ENCODE results near the gene CABLES2.

The CABLES2 gene, protein sequence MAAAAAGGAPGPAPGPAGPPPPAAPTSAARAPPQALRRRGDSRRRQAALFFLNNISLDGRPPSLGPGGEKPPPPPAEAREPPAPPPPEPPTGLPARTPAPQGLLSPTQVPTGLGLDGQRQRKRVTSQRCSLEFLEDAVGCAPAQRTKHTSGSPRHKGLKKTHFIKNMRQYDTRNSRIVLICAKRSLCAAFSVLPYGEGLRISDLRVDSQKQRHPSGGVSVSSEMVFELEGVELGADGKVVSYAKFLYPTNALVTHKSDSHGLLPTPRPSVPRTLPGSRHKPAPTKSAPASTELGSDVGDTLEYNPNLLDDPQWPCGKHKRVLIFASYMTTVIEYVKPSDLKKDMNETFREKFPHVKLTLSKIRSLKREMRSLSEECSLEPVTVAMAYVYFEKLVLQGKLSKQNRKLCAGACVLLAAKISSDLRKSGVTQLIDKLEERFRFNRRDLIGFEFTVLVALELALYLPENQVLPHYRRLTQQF

DNA sequence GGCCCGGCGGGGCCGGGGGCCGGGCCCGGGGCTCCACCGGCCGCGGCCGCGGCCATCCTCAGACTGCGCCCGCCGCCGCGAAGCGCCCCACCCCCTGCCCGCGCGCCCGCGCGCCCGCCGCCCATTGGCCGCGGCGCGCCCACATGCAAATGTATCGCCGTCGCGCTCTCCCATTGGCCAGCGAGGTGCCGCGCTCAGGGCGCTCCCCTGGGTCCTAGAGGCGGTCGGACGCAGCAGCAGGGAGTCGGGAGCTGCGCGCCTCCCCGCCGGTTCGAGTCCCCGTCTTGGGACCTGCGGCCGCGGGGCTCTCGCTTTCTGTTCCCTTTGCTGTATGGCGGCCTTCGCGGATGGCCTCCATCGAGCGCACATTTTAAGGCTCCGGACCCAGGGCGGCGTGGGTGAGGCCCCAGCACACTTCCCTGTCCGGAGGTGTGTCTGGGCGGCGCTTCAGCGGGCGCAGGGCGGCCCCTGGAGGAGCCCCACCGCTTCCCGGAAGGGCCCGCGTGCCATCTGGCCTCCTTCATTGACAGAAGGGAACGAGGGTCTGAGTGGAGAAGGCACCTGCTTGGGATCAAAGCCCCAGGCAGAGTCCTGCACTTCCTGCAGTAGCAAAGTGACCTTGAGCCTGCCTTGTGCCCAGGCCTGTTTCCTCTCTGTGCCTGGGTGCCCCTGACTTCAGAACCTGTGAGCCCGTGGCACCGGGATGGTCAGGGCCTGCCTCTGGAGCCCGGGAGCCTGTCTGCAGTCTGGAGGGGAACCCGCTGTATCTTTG lies at the start of gene CABLES2:
TSS of gene CABLES2 (minus strand) at position 65 of the 772 bp plus-strand sequence. CDS start at position 56, 9 bp downstream.
- peak; percentile 95 for DNase-seq

DNA sequence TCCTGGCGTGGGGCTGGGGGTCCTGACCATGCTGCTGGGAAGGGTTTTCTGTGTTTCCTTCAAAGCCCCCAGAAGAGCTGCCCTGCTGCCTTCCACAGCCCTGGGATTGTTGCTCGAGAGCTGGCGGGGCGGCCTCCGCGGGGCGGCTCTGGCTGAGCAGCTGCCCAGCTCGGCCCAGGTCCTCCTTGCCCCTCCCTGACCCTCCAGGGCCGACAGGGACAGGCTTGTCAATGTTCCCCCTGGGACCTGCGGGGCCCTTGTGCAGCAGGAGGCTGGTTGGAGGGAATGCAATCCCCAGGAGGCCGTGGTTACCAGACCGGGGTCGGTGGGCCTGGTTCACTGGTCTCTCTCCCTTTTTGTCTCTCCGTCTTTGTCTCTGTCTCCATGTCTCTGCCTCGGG lies 48.8 kb upstream of the CABLES2 start:
- no peak for DNase-seq

DNA sequence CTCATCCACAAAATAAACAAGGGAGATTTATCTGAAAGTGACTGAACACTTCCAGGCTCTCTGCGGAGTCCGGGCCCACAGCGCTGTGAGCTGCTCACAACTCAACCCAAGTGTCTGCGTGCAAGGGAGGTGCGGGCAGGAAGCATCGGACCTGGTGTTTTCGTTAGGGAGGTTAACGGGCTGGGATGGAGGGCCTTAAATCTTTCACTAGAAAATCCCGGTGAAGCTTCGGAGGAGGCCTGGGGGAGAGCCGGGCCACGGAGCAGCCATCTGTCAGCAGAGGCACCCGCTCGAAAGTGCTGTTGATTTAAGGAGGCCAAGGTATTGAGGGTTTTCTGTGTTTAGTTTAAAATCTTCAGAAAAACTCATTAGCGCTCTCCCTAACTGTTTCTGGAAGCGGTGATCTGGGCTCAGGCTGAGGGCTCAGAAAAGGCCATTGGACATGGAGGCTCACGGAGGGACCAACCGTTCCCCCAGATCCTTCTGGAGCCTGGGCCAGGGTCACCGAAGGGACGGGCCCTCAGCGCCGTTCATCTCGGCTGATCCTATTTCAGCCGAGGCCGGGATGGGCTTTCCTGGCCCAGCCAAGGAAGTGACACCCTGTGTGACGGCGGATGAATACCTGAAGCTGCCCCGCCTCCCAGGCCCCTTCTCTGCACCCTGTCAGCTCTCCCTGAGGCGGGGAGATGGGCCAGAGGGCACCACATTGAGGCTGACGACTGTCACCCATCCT lies 48.0 kb upstream of the CABLES2 start:
- no peak for DNase-seq

DNA sequence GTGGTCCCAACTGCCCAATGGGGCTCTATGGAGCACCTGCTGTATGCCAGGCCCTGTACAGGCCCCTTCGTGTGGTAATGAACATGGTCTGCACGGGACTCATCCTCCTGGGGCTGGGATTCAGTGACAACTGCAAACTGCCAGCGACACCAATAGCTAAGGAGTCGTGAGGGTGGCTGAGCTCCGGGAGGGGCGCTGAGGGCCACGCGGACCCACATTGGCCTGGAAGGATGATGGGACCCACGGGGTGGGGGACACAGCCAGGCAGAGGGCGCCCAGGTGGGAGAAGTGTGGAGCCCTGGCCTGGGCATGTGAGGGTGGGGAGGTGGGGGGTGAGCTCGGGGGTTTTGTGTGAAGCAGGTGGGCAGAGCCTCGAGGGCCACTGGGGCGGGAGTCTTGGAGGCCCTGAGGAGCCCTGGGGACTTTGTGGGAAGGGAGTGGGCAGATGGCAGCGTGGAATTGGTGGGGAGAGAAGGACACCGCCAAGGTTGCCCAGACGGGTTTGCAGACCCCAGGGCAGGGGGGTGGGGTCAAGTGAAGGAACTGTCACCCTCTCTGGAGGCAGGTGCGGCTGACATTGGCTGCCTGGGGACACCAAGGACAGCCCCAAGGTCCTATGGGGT lies 46.2 kb upstream of the CABLES2 start:
- DNase-seq = no peak

DNA sequence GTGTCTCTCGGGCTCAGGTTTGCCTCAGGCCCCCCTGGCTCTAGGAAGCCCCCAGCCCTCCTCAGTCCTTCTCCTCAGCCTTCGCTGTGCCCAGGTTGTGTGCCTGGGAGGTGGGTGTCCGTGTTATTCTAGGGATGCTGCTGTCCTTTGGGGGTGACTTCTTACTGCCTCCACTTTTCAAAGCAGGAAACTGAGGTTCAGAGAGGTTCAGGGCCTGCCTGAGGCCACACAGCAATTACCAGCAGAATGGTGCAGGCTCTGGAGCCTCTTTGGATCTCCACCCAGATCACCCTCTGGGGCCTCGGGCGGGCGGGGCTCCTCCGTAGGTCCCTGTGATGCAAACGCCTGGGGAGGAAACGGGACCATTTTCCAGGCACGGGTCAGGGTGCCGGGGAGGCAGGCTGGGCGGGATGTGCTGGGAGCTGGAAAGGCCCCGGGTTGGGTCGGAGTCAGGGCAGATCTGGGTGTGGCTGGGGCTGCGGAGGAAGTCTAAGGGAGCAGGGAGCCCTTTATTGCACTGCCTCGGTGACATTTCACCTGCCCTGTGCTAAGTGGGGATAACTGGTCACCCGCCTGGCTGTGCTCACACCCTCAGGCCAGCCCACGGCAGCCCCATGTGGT lies 45.5 kb upstream of the CABLES2 start:
- no peak for DNase-seq

DNA sequence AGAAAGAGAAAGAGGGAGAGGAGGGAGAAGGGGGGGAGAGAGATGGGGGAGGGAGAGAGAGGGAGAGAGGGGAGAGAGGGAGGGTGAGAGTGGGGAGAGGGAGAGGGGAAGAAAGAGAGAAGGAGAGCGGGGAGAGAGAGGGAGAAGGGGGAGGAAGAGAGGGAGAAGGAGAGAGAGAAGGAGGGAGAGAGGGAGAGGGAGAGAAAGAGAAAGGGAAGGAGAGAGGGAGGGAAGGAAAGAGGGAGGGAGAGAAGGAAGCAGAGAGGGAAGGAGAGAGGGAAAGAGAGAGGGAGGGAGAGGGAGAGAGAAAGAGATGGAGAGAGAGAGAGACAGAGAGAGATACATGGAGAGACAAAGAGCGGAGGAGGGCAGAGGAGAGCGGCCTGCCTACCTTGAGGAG lies 44.9 kb upstream of the CABLES2 start:
- no peak for DNase-seq

DNA sequence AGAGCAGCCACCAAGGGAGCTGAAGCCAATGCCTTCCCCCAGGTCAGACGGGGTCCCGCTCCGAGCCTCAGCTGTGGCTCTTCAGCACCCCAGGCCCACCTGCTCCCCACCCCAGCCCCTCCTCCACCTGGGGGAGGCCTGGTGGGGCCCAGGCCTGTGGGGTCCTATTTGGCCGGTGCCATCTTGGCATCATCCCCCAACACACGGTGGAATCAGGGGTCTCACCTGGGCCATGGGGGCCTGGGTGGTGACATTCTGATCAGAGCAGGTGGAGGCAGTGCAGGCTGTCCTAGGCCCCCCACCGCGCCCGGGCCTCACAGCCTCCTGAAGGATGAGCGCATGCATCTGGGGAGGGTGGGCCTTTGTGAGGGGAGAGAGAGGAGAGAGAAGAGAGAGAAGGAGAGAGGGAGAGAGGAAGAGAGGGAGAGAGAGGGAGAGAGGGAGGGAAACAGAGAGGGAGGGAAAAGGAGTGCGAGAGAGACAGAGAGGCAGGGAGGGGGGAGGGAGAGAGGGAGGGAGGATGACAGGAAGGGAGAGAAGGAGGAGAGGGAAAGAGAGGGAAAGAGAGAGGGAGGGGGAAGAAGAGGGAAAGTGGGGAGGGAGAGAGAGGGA lies 44.2 kb upstream of the CABLES2 start:
- DNase-seq = no peak

DNA sequence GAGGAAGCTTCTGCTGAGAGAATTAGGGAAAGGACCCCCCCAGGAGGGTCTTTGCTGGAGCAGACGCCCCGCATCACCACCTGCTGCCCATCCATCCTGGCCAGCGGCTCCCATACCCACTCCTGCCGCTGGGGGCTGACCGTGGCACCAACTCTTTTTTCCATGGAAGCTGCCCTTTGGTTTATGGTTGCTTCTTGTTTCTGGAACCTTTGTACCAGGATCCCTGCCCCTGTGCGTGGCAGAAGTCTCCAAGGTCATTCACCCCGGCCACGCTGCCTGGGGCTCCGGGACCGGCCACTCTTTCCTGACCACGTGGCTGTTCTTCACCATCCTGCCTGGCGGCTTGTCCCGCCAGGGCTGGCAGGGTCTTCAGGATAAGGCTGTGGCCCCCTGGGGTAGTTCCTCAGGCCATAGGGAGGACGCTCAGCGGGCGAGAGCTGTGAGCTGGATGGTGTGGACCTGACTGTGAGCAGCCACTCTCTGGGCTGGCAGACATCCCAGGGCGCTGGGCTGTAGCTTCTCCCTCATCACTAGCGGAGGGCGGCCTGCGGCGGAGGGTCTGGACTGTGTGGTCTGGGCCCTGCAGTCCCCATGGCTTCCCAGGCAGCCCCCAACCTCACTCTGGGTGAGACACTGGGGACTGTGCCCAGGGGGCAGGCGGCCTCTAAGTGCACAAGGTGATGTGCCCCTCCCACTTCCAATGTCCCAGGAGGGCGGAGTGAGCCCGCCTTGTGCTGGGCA lies 43.0 kb upstream of the CABLES2 start:
- DNase-seq = no peak

DNA sequence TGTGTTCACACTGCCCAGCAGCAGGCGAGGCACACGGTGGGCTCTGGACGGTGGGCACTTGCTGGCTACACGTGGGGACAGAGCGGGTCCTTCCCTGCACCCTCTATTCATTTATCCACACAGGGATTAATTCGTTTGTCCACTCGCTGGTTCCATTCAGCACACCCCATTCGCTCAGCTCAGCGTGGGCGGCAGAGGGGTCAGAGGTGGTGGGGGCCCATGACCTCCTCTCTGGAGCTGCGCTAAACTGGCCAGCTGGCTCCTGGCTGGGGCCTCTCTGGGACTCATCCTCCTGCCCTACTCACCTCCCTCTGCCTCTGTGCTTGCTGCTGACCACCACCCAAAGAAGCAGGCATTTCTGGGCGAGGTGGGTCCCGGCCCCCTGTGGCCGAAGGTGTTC lies 41.7 kb upstream of the CABLES2 start:
- DNase-seq = no peak

DNA sequence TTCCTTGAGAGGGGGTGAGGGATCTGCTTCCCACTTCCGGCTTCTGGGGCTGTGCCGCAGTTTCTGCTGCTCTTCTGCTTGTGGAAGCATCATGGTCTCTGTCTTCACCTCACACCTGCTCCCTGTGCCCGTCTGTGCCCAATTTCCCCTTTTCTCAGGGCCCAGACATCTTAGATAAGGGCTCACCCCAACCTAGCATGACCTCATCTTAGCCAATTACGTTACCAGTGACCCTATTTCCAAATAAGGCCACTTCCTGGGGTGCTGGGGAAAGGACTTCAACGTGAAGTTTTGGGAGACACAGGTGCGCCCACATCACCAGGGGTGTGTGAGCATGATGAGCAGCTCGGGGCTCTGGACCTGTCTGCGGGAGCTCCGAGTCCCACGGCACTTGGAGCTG lies 41.0 kb upstream of the CABLES2 start:
- no peak for DNase-seq

DNA sequence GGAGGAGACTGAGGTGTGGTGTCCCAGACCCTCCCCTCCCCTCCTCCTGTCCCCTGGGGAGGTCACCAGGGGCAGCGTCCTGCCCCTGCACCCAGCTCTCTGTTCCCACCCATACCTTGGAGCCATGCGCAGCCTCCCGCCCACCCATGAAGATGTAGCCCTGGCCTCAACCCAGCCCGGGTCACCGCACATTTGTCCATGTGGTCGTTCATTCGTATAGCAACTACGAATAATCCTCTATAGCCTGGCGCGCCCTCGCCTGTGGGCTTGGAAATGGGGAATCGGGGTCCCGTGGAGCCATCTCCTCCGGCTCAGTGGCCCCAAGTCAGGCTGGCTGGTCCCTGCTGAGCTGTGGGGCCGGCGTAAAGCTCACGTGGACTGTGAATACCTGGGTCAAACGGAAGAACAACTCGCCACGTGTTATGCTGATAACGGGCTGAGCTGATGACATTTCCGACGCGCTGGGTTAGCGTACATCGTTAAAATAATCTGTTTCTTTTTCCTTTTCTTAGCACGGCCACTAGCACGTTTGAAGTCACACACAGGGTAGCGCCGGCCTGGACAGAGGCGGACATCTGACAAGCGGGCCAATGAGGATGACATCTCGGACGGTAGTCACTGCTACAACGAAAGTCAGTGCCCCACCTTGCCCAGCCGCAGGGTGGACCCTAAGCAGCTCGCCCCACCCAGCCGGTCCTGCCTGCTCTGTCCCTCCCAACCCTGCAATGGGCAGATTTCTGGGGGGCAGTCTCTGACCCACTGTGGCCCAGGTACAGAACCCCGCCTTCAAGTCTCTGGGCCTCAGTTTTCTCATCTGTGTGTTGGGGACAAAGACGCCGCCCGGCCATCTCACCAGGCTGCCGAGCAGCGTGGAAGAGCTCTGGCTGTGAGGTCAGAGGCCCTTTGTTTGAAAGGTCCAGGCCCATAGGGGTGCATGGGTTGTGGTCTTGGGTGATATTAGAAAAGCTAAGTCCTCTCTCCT lies 40.1 kb upstream of the CABLES2 start:
- DNase-seq = no peak

DNA sequence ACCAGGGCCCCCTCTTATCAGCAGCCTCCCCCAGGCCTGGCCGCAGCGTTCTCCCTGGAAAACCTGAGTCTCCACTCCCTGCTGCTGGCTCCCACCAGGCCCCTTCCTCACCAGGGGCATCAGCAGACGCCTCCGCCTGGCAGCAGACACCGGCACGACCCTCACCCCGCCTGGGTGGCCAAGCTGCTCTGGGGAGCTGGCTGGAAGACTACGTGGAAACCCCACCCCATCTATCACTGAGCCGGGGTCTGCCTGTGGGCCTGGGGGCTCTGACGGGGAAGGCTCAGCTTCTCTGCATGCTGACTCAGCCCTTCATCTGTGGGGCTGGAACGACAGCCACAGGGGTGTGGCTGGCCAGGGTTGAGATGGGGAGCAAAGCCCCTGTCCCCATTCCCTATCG lies 39.4 kb upstream of the CABLES2 start:
- no peak for DNase-seq

DNA sequence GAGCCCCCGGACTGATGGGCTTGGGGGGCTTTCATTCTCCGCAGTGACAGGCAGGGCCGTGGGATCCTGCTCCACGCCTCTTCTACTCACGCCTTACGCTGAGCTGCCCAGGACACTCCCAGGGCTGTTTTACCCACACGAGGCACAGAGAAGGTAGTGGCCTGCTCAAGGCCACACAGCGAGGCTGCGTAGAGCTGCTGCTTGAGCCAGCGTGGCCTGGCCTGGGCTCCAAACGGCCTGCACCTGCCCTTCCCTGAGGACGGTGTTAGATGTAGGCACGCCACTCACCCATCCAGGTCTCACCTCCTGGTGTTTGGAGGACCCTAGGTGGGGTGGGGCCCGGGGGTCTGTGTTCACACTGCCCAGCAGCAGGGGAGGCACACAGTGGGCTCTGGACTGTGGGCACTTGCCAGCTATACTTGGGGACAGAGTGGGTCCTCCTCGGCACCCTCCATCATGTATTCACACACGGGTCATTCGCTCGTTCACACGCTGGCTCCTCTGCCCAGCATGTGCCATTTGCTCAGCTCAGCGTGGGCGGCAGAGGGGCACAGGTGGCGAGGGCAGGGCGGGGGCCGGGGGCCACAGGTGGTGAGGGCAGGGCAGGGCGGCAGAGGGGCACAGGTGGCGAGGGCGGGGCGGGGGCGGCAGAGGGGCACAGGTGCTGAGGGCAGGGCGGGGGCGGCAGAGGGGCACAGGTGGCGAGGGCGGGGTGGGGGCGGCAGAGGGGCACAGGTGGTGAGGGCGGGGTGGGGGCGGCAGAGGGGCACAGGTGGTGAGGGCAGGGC lies 38.7 kb upstream of the CABLES2 start:
- no peak for DNase-seq

DNA sequence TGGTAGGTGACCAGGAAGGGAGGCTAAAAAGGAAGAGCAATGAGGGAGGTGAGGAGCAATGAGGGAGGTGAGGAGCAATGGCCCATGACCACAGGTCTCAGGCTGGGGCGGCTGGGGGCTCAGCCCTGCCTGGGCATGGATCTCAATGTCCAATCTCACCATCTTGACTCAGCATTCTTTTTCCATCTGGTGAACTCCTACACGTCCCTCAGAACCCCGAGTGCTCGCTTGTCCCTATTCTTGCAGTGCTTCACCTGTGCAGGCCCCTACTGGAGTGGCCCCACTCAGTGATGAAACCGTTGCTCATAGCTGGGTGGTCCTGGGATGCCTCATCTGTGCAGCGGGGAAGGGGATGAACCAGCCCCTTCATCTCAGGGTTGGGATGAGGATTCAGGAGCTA lies 37.2 kb upstream of the CABLES2 start:
- no peak for DNase-seq

DNA sequence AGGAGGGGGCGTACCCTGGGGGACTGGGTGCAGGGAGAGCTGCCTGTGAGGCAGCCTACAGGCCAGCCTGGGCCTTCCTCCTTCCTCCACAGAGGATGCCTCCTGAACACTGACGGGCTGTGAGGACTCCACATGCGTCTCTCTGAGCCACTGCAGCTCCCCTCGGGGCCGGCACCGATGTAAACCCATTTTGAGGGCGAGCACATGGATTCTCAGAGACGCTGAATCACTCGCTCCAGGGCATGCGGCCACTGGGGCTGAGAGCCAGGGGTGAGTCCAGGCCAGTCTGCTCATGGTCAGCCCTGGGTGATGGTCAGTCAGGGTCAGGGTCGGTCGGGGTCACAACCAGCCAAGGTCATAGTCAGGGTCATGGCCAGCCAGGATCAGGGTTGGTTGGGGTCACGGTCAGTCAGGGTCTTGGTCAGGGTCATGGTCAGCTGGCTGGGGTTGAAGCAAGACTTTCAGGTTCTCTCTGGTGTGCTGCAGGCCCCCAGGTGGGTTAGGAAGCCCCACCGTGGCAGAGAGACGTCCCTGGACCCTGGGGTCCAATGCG lies 35.0 kb upstream of the CABLES2 start:
- DNase-seq = no peak

DNA sequence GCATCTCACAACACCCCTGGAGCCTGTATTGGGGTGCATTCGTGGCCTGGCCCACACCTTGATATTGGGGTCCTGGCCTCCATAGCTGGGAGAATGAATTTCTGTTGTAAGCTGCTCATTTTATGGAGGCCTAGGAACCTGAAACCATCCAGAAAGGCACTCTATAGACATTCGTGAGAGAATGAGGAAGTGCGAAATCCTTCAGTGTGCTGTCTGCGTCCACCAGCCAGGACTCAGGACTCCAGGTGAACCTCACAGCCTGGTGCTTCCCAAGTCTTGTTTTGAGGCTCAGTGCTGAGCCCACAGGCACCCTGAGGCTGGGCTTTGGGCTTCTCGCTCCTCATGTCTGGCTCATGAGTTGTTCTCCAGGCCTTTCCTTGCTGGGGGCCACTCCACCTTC lies 32.1 kb upstream of the CABLES2 start:
- no peak for DNase-seq

DNA sequence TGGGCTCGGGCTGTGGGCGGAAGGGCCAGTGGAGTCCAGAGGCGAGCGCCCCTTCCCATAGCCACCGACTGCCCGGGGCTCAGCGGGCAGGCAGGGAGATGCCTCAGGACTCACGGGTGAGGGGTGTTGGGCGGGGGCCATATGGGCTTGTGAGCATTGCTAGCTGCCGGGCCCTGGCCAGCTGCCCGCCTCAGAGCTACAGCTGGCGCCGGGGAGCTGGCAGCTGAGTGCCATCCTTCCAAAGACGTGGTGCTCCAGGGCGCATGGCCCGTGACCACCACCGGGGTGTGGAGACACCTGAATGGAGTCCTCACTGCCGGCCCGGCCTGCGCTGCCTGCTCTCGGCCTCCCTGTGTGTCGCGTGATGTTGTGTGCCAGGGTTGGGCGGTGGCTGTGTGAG lies 30.8 kb upstream of the CABLES2 start:
- no peak for DNase-seq

DNA sequence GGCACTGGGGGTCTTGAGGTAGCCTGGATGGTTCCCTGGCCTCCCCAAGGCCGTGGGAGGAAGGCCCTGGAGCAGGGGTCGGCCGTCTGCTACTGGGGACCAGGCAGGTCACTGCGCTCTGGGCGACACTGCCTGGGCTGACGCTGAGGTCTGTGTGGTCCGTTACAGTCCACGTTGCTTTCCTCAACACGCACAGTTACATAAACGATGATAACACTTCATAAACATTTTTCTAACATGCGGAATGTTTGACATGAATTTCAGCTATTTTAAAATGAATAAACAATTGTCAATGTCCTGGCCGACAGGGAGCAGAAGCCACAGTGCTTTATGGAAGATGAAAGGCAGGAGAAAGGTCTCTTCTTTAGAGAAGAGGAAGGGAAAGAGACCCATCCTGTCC lies 30.4 kb upstream of the CABLES2 start:
- DNase-seq = no peak

DNA sequence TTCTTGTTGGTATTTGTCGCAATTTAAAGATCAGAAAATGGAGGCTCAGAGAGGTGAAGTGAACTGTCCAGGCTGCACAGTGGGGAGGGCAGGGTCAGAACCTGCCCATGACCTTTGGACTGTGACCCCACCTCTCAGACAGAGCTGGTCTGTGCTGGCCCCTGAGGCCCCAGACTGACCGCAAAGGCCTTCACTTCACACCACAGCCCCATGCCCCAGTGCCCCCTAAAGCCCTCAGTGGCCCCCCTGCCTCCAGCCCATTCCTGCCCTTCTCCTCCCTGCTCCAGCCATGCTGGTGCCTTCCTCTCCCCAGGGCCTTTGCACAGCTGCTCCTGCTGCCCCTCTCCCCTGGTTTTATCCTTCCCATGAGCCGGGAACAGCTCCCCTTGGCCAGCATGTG lies 29.6 kb upstream of the CABLES2 start:
- DNase-seq = no peak

Measured in NCI-H1436 (cell line).